ENCODE results near the gene TPGS2.
A peak's percentile ranks its signal among the peaks of the same experiment; 100 is the strongest.
"Not testable (repeated sequence)": the region's sequence is repeated elsewhere in the genome, so short reads cannot be mapped to it uniquely, and the experiment has no call there.

The TPGS2 gene

GRCh38 chr18:36828630-36829361, at the start of gene TPGS2, which contains the start of gene KIAA1328:
Gene TPGS2, minus strand, starts transcription at chr18:36829002. Its CDS starts 235 bp downstream, at chr18:36828767.
Gene KIAA1328, plus strand, starts transcription at chr18:36829127. Its CDS starts 12 bp downstream, at chr18:36829139.
- in situ Hi-C loops (cut with MboI; ENCODE audit: low pct_unique_long_range_greater_than_20kb, low sequenced_read_pairs): no loop called here
- DNase-seq: peak; percentile 95

DNA sequence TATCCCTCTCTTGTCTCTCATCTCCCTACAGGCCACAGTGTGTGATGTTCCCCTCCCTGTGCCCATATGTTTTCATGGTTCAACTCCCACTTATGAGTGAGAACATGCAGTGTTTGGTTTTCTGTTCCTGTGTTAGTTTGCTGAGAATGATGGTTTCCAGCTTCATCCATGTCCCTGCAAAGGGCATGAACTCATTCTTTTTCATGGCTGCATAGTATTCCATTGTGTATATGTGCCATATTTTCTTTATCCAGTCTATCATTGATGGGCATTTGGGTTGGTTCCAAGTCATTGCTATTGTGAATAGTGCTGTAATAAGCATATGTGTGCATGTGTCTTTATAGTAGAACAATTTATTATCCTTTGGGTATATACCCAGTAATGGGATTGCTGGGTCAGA, 45.0 kb upstream of the TPGS2 start:
- in situ Hi-C loops (cut with MboI; ENCODE audit: low pct_unique_long_range_greater_than_20kb, low sequenced_read_pairs); DNase-seq: not testable (repeated sequence)

DNA sequence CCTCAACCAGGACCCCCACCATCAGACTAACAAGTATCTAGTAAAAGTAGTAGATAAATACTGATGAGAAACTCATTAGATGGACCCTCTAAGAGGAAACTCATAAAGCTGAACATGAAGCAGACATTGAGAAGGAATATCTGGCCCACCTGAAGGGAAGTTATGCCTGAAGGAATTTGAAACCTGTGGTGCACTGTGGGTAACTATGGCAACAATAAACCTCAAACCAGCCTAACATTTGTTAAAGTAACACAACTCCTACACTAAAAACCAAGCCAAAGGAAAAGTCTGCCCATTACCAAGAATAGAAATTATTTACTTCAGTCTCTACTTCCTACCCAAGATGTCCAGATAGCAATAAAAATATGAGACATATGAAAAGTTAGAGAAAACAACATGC, 43.5 kb upstream of the TPGS2 start:
- DNase-seq: no peak
- in situ Hi-C loops (cut with MboI; ENCODE audit: low pct_unique_long_range_greater_than_20kb, low sequenced_read_pairs): no loop called here

GRCh38 chr18:36871801-36872200, 43.0 kb upstream of the TPGS2 start:
- in situ Hi-C loops (cut with MboI; ENCODE audit: low pct_unique_long_range_greater_than_20kb, low sequenced_read_pairs): no loop called here

GRCh38 chr18:36867056-36867455, 38.3 kb upstream of the TPGS2 start:
- DNase-seq: no peak
- in situ Hi-C loops (cut with MboI; ENCODE audit: low pct_unique_long_range_greater_than_20kb, low sequenced_read_pairs): no loop called here

More at GRCh38 chr18:36871801-36872200, 43.0 kb upstream of the TPGS2 start:
- DNase-seq: no peak

- in situ Hi-C loops (cut with MboI; ENCODE audit: low pct_unique_long_range_greater_than_20kb, low sequenced_read_pairs): no loop called here
- no peak for DNase-seq
These were observed 33.4 kb upstream of the TPGS2 start for GRCh38 chr18:36862182-36862581.

DNA sequence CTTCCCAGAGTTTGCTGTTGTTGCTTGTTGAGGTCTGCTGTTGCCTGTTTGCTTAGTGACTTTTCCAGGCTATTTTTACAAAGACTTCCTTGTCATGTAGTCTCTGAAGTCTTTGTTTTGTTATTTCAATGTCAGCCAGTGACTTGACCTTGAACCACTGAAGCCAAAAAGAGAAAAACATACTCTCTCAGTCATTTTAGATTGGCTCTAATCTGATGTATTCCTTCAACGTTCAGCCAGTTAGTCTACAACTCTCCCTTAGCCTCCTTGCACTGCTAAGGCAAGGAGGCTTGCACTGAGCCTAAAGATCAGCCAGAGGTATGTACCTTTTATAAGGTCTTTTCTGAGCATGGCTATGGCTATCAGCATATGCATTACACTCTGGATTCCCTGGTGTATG, 28.0 kb upstream of the TPGS2 start:
- in situ Hi-C loops (cut with MboI; ENCODE audit: low pct_unique_long_range_greater_than_20kb, low sequenced_read_pairs): no loop called here
- no peak for DNase-seq

DNA sequence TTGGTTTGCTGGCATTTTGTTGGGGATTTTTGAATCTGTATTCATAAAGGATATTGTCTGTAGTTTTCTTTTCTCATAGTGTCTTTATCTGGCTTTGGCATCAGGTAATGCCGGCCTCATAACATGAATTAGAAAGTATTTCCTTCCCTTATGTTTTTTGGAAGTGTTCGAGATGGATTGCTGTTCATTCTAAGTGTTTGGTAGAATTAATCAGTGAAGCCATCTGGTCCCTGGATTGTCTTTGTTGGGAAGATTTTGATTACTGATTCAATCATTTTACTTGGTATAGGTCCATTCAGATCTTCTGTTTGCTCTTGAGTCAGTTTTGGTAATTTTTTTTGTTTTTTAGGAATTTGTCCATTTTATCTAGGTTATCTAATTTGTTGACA, 22.4 kb upstream of the TPGS2 start:
- in situ Hi-C loops (cut with MboI; ENCODE audit: low pct_unique_long_range_greater_than_20kb, low sequenced_read_pairs): no loop called here
- no peak for DNase-seq

DNA sequence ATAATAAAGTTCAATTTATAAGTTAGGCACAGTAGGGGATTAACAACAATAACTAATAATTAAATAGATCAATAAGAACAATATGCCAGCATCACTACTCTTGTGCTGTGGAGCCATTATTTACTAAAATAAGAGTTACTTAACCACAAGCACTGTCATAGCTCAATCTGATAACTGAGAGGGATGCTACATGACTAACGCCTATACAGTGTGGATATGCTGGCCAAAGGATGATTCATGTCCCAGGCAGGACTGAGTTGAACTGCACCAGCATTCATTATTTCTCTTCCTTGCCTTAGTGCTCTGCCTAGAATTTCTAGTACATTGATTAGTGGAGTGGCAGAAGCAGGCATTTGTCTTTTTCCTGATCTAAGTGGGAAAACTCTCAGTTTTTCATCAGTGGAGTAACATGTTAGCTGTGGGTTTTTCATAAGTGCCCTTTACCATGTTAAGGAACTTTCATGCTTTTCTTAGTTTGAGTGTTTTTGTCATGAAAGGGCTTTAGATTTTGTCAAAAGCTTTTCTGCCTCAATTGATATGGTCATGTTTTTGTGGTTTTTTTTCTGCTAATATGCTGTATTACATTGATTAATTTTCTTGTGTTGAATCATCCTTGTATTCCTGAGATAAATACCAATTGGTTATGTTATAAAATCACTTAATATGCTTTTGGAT, 21.9 kb upstream of the TPGS2 start:
- in situ Hi-C loops (cut with MboI; ENCODE audit: low pct_unique_long_range_greater_than_20kb, low sequenced_read_pairs): no loop called here
- no peak for DNase-seq

GRCh38 chr18:36849288-36850006, 20.6 kb upstream of the TPGS2 start:
- no peak for DNase-seq
- in situ Hi-C loops (cut with MboI; ENCODE audit: low pct_unique_long_range_greater_than_20kb, low sequenced_read_pairs): no loop called here

DNA sequence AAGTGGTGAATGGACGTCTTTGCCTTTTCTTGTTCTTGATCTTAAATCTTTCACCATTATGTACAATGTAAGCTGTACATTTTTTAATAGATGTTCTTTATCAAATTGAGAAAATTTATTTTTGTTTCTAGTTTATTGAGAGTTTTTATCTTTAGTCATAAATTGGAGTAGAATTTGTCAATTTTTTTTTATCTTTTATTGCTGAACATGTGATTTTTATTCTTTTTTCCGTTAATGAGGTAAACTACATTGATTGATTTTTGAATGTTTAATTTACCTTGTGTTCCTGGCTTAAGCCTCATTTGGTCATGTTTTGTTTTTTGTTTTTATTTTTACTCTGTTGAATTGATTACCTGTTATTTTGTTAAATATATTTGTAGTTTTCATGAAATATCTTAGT, 19.8 kb upstream of the TPGS2 start:
- DNase-seq: no peak
- in situ Hi-C loops (cut with MboI; ENCODE audit: low pct_unique_long_range_greater_than_20kb, low sequenced_read_pairs): no loop called here

DNA sequence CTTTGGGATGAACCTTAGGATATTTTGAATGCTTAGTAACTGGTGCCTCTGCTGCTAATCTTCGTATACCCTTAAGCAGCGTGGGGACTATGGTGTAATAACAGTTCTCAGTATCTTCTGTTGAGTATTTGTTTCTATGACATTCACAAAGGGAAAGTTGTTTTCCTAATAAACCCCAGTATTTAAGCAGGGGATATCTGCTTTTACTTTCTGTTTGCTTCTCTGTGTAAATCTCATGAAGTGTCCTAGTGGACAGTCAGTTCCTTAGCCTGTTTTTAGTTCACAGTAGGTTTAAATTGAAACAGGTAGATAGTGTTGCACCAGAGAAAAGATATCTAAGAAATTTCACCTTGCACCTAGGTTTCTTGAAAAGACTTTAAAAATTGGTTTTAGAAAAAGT, 15.0 kb upstream of the TPGS2 start:
- in situ Hi-C loops (cut with MboI; ENCODE audit: low pct_unique_long_range_greater_than_20kb, low sequenced_read_pairs): no loop called here
- no peak for DNase-seq

DNA sequence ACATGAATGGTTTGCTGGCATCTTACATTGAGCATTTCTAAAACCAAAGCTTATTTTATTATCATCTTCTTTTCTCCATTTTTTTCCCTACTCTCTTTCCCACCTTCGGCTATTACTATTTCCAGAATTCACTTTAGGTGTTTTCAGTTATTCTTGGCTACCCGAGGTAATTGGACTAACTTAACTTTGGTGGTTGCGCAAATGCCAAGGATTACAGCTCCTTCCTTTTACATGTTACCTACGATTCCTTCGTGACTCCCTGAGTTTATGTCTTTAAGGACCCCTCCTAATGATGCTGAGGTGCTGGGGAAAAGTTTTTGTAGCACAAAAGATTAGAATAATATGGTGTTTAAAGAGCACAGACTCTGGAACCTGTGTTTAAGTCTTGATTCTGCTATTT, 14.4 kb upstream of the TPGS2 start:
- in situ Hi-C loops (cut with MboI; ENCODE audit: low pct_unique_long_range_greater_than_20kb, low sequenced_read_pairs): no loop called here
- no peak for DNase-seq

GRCh38 chr18:36839835-36840234, 11.0 kb upstream of the TPGS2 start:
- in situ Hi-C loops (cut with MboI; ENCODE audit: low pct_unique_long_range_greater_than_20kb, low sequenced_read_pairs): no loop called here
- no peak for DNase-seq

- no peak for DNase-seq
- in situ Hi-C loops (cut with MboI; ENCODE audit: low pct_unique_long_range_greater_than_20kb, low sequenced_read_pairs): no loop called here
These were observed 7.1 kb upstream of the TPGS2 start for GRCh38 chr18:36835927-36836326.

DNA sequence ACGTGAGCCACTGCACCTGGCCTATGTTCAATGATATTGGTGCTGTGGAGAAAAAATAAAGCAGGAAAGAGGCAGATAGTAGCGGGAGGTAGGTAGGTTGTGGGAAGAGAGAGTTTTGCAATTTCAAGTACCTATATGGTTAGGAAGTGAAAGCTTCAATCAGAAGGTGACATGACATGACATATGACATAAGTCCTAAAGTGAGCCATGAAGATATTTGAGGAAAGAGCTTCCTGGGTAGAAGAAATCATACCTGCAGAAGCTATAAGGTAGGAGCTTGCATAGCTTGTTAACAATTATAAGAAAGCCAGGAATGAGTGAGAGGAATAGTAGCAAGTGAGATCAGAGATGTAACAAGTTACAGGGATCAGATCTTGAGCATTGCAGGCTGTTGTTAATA, 4.3 kb upstream of the TPGS2 start:
- in situ Hi-C loops (cut with MboI; ENCODE audit: low pct_unique_long_range_greater_than_20kb, low sequenced_read_pairs): no loop called here
- DNase-seq: no peak

DNA sequence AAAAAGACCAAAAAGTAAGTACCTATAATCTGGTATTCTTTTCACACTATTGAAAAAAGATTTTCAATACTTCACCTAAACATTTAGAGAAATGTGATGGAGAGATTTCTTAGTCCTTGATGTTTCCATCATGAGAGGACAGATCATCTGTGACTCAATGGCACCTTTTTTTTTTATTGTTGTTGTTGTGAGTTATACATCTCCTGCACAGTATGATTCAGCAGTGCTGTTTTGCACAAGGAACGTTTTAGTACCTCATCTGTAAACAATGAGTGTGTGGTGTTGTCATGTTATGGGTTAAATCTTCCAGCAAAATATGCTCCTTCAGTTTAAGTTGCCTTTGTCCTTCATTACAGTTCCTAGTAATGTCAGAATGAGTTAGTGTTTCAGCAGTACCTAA, 2.3 kb upstream of the TPGS2 start:
- DNase-seq: no peak
- in situ Hi-C loops (cut with MboI; ENCODE audit: low pct_unique_long_range_greater_than_20kb, low sequenced_read_pairs): no loop called here

DNA sequence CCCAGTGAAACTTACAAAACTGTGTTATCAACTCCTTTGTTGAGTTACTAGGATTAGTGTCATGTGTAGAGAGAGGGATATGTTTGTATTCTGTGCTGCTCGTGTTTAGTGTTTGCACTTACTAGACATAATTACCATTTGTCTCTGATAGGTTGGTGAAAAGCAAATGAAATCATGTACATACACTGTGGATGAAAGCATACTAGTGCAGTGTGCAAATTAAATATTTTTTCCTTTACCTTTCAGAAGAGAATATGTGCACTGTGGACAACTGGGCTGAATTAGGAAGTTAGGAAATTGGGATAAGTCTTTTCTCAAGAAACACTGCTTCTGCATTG, 1.3 kb upstream of the TPGS2 start:
- no peak for DNase-seq
- in situ Hi-C loops (cut with MboI; ENCODE audit: low pct_unique_long_range_greater_than_20kb, low sequenced_read_pairs): no loop called here

DNA sequence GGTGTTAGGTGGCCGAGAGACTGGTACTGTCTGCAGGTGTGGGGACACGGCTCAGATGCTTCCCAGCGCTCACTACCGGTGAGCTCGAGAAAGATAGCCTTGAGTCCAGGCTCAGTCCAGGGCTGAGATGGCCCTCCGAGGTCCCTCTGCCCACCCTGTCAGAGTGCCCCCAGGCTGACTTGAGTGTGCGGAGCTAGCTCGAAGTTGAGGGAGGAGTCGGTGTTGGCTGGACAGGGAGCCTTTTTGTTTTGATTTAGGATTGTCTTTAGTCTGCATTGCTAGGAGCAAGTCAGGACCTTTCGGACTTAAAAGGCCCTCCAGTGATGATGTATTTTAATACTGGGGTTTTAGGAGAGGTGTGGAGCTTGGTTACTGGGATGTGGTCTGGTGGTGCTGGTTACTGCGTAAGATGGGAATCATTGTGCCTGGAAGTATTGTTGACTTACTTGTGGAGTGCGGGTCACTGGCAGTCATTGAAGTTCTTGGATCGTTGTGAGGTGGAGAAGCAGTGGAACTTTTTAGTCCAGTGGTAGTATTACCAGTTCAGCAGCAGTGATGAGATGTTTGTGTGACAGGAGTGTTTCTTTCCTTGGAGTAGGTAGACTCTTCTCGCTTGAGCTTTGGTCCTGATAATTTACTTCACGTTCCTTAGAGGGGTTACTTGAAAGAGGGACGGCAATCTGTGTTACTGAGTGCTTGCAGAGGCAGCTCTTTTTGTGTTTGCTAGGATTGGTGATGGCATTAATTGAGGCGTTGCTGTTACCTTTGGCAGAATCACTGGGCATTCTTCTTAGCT, 758 bp upstream of the TPGS2 start:
- in situ Hi-C loops (cut with MboI; ENCODE audit: low pct_unique_long_range_greater_than_20kb, low sequenced_read_pairs): no loop called here
- DNase-seq: no peak
